ENCODE results near the gene ZNF574.
"Not testable (repeated sequence)": the region's sequence is repeated elsewhere in the genome, so short reads cannot be mapped to it uniquely, and the experiment has no call there.

ZNF574 gene

GRCh38 chr19:42075616-42076379 is at the start of gene ZNF574:
Gene ZNF574, plus strand, starts transcription at chr19:42076166. Its CDS starts 2,441 bp downstream, at chr19:42078607.
- H3K4me3 ChIP-seq (ENCODE audit: low read length): peak within 1 kb of the TSS; percentile 99

GRCh38 chr19:42028304-42029216 is 47.4 kb upstream of the ZNF574 start:
- no peak overlapping the region for H3K4me3 ChIP-seq (ENCODE audit: low read length)

More at GRCh38 chr19:42075616-42076379, at the start of gene ZNF574:
- TF ChIP-seq ZNF274 (IDR thresholded peaks at IDR 0.05; ENCODE audit: low read depth, low read length): no peak

GRCh38 chr19:42030645-42031440 is 45.1 kb upstream of the ZNF574 start:
- no peak for TF ChIP-seq ZNF274 (IDR thresholded peaks at IDR 0.05; ENCODE audit: low read depth, low read length)
- no peak overlapping the region for H3K4me3 ChIP-seq (ENCODE audit: low read length)

More at GRCh38 chr19:42028304-42029216, 47.4 kb upstream of the ZNF574 start:
- no peak for TF ChIP-seq ZNF274 (IDR thresholded peaks at IDR 0.05; ENCODE audit: low read depth, low read length)

GRCh38 chr19:42032431-42032830 is 43.5 kb upstream of the ZNF574 start:
- TF ChIP-seq ZNF274 (IDR thresholded peaks at IDR 0.05; ENCODE audit: low read depth, low read length): no peak
- no peak overlapping the region for H3K4me3 ChIP-seq (ENCODE audit: low read length)

GRCh38 chr19:42033413-42033812 is 42.6 kb upstream of the ZNF574 start:
- no peak for TF ChIP-seq ZNF274 (IDR thresholded peaks at IDR 0.05; ENCODE audit: low read depth, low read length)

GRCh38 chr19:42034640-42035391 is 41.1 kb upstream of the ZNF574 start:
- not testable (repeated sequence) for H3K4me3 ChIP-seq (ENCODE audit: low read length)

More at GRCh38 chr19:42033413-42033812, 42.6 kb upstream of the ZNF574 start:
- H3K4me3 ChIP-seq (ENCODE audit: low read length): no peak overlapping the region

GRCh38 chr19:42037649-42038048 is 38.3 kb upstream of the ZNF574 start:
- TF ChIP-seq ZNF274 (IDR thresholded peaks at IDR 0.05; ENCODE audit: low read depth, low read length): no peak
- H3K4me3 ChIP-seq (ENCODE audit: low read length): no peak overlapping the region

GRCh38 chr19:42038666-42039065 is 37.3 kb upstream of the ZNF574 start:
- H3K4me3 ChIP-seq (ENCODE audit: low read length): no peak overlapping the region
- TF ChIP-seq ZNF274 (IDR thresholded peaks at IDR 0.05; ENCODE audit: low read depth, low read length): no peak

GRCh38 chr19:42040031-42040430 is 35.9 kb upstream of the ZNF574 start:
- no peak overlapping the region for H3K4me3 ChIP-seq (ENCODE audit: low read length)
- no peak for TF ChIP-seq ZNF274 (IDR thresholded peaks at IDR 0.05; ENCODE audit: low read depth, low read length)

- H3K4me3 ChIP-seq (ENCODE audit: low read length): not testable (repeated sequence)
These were observed 35.5 kb upstream of the ZNF574 start for GRCh38 chr19:42040491-42040890.

GRCh38 chr19:42042455-42043170 is 33.4 kb upstream of the ZNF574 start:
- H3K4me3 ChIP-seq (ENCODE audit: low read length): no peak overlapping the region
- no peak for TF ChIP-seq ZNF274 (IDR thresholded peaks at IDR 0.05; ENCODE audit: low read depth, low read length)

- H3K4me3 ChIP-seq (ENCODE audit: low read length): no peak overlapping the region
- no peak for TF ChIP-seq ZNF274 (IDR thresholded peaks at IDR 0.05; ENCODE audit: low read depth, low read length)
These were observed 30.4 kb upstream of the ZNF574 start for GRCh38 chr19:42045575-42045974.

GRCh38 chr19:42048992-42049391 is 27.0 kb upstream of the ZNF574 start:
- no peak overlapping the region for H3K4me3 ChIP-seq (ENCODE audit: low read length)
- TF ChIP-seq ZNF274 (IDR thresholded peaks at IDR 0.05; ENCODE audit: low read depth, low read length): no peak

Measured in GM08714 (cell line).